Measurements from ENCODE around the gene SNAI1. TPM values are rescaled to one million over a fixed set of nuclear protein-coding genes. Genes with fewer than 3 reads are reported as not detected.
"Not testable (repeated sequence)": the region's sequence is repeated elsewhere in the genome, so short reads cannot be mapped to it uniquely, and the experiment has no call there.

Gene SNAI1
- polyA plus RNA-seq, 1 donor (not counting 4 experiments of a cell fraction or from before 2014, with no cell fraction given) = not detected

GRCh38 chr20:49951151-49951550 is 31.6 kb upstream of the SNAI1 start:
- H3K36me3 ChIP-seq (ENCODE audit: control insufficient read depth in 2 of 2, extremely low read depth in 1 of 2, insufficient read depth in 2 of 2, low read length in 2 of 2) = peaks cover 33 to 44% of the 10 kb centered on the region in 2 experiments
- FAIRE-seq (no peak), DNase-seq (ENCODE audit: low read depth, low spot score) (no peak)
- no peaks in the 10 kb centered on the region for H3K9me3 ChIP-seq (ENCODE audit: control insufficient read depth, low read depth, low read length)
- no peaks in the 10 kb centered on the region for H3K27me3 ChIP-seq (ENCODE audit: control insufficient read depth, extremely low read depth, insufficient read depth, low read length)
- H3K79me2 ChIP-seq (ENCODE audit: control insufficient read depth, insufficient read depth, low read length) = no peaks in the 10 kb centered on the region
- H3K4me1 ChIP-seq (ENCODE audit: control insufficient read depth, extremely low read depth, insufficient read depth, low read length) = peaks cover 12% of the 10 kb centered on the region
- H4K20me1 ChIP-seq (ENCODE audit: control insufficient read depth, extremely low read depth, insufficient read depth, low read length) = no peaks in the 10 kb centered on the region
- dilution Hi-C loops (cut with MboI; ENCODE audit: extremely low pct_ligation_motif_present, low sequenced_read_pairs) = no loop called here
- H3K9me1 ChIP-seq (ENCODE audit: control insufficient read depth, extremely low read depth, insufficient read depth, low read length) = peaks cover 2% of the 10 kb centered on the region
- H3K27ac ChIP-seq (ENCODE audit: control insufficient read depth, insufficient read depth, low read length) = peak overlapping the region; percentile 51
- H2AFZ ChIP-seq (ENCODE audit: control insufficient read depth, low read length) = no peak overlapping the region
- H3K4me3 ChIP-seq (ENCODE audit: control insufficient read depth in 2 of 3, extremely low read depth in 1 of 3, insufficient read depth in 2 of 3, low read depth in 1 of 3, low read length in 3 of 3) = no peak overlapping the region
- no peak overlapping the region for H3K4me2 ChIP-seq (ENCODE audit: control insufficient read depth, extremely low read depth, insufficient read depth, low read depth, low read length)
- H3K9ac ChIP-seq (ENCODE audit: control insufficient read depth, extremely low read depth, insufficient read depth, low read length) = no peak overlapping the region
- no peak for TF ChIP-seq CTCF (optimal IDR thresholded peaks at IDR 0.05 in 1 of 3, IDR thresholded peaks at IDR 0.05 in 1 of 3, conservative IDR thresholded peaks at IDR 0.05 in 1 of 3; ENCODE audit: extremely low read depth in 1 of 3, insufficient read depth in 2 of 3, low read length in 3 of 3)
- TF ChIP-seq EZH2 (IDR thresholded peaks at IDR 0.05; ENCODE audit: low read length) = no peak

GRCh38 chr20:49955167-49955566 is 27.6 kb upstream of the SNAI1 start:
- no peaks in the 10 kb centered on the region for H3K9me1 ChIP-seq (ENCODE audit: control insufficient read depth, extremely low read depth, insufficient read depth, low read length)
- H3K79me2 ChIP-seq (ENCODE audit: control insufficient read depth, insufficient read depth, low read length) = no peaks in the 10 kb centered on the region
- dilution Hi-C loops (cut with MboI; ENCODE audit: extremely low pct_ligation_motif_present, low sequenced_read_pairs) = no loop called here
- H2AFZ ChIP-seq (ENCODE audit: control insufficient read depth, low read length) = no peak overlapping the region
- FAIRE-seq (no peak), DNase-seq (ENCODE audit: low read depth, low spot score) (no peak)
- no peak overlapping the region for H3K4me2 ChIP-seq (ENCODE audit: control insufficient read depth, extremely low read depth, insufficient read depth, low read depth, low read length)
- H3K9ac ChIP-seq (ENCODE audit: control insufficient read depth, extremely low read depth, insufficient read depth, low read length) = no peak overlapping the region
- peaks cover 24 to 25% of the 10 kb centered on the region in 2 experiments for H3K36me3 ChIP-seq (ENCODE audit: control insufficient read depth in 2 of 2, extremely low read depth in 1 of 2, insufficient read depth in 2 of 2, low read length in 2 of 2)
- H4K20me1 ChIP-seq (ENCODE audit: control insufficient read depth, extremely low read depth, insufficient read depth, low read length) = no peaks in the 10 kb centered on the region
- H3K4me1 ChIP-seq (ENCODE audit: control insufficient read depth, extremely low read depth, insufficient read depth, low read length) = peaks cover 12% of the 10 kb centered on the region
- no peaks in the 10 kb centered on the region for H3K27me3 ChIP-seq (ENCODE audit: control insufficient read depth, extremely low read depth, insufficient read depth, low read length)
- no peaks in the 10 kb centered on the region for H3K9me3 ChIP-seq (ENCODE audit: control insufficient read depth, low read depth, low read length)
- H3K4me3 ChIP-seq (ENCODE audit: control insufficient read depth in 2 of 3, extremely low read depth in 1 of 3, insufficient read depth in 2 of 3, low read depth in 1 of 3, low read length in 3 of 3) = no peak overlapping the region
- H3K27ac ChIP-seq (ENCODE audit: control insufficient read depth, insufficient read depth, low read length) = no peak overlapping the region
- TF ChIP-seq CTCF (optimal IDR thresholded peaks at IDR 0.05 in 1 of 3, IDR thresholded peaks at IDR 0.05 in 1 of 3, conservative IDR thresholded peaks at IDR 0.05 in 1 of 3; ENCODE audit: extremely low read depth in 1 of 3, insufficient read depth in 2 of 3, low read length in 3 of 3) = no peak
- TF ChIP-seq EZH2 (IDR thresholded peaks at IDR 0.05; ENCODE audit: low read length) = no peak

- DNase-seq (ENCODE audit: low read depth, low spot score); H3K9me1 ChIP-seq (ENCODE audit: control insufficient read depth, extremely low read depth, insufficient read depth, low read length); H4K20me1 ChIP-seq (ENCODE audit: control insufficient read depth, extremely low read depth, insufficient read depth, low read length); H2AFZ ChIP-seq (ENCODE audit: control insufficient read depth, low read length); dilution Hi-C loops (cut with MboI; ENCODE audit: extremely low pct_ligation_motif_present, low sequenced_read_pairs); H3K79me2 ChIP-seq (ENCODE audit: control insufficient read depth, insufficient read depth, low read length); H3K27me3 ChIP-seq (ENCODE audit: control insufficient read depth, extremely low read depth, insufficient read depth, low read length); H3K4me2 ChIP-seq (ENCODE audit: control insufficient read depth, extremely low read depth, insufficient read depth, low read depth, low read length); H3K27ac ChIP-seq (ENCODE audit: control insufficient read depth, insufficient read depth, low read length); H3K4me3 ChIP-seq (ENCODE audit: control insufficient read depth in 2 of 3, extremely low read depth in 1 of 3, insufficient read depth in 2 of 3, low read depth in 1 of 3, low read length in 3 of 3); H3K9ac ChIP-seq (ENCODE audit: control insufficient read depth, extremely low read depth, insufficient read depth, low read length); FAIRE-seq; H3K4me1 ChIP-seq (ENCODE audit: control insufficient read depth, extremely low read depth, insufficient read depth, low read length); H3K9me3 ChIP-seq (ENCODE audit: control insufficient read depth, low read depth, low read length): not testable (repeated sequence)
- peaks cover 22 to 24% of the 10 kb centered on the region in 2 experiments for H3K36me3 ChIP-seq (ENCODE audit: control insufficient read depth in 2 of 2, extremely low read depth in 1 of 2, insufficient read depth in 2 of 2, low read length in 2 of 2)
These were observed 26.9 kb upstream of the SNAI1 start for GRCh38 chr20:49955830-49956396.

Measured in keratinocyte (primary cell).